ENCODE measurements around the gene SCD5.

The SCD5 gene

GRCh38 chr4:82630079-82630478 lies 168.5 kb downstream of the SCD5 start:
- DNase-seq (ENCODE audit: low read depth in 2 of 2) = no peak

GRCh38 chr4:82629238-82630000 lies 169.2 kb downstream of the SCD5 start:
- no peak for DNase-seq (ENCODE audit: low read depth in 2 of 2)

GRCh38 chr4:82626251-82626868 lies 172.2 kb downstream of the SCD5 start:
- no peak for DNase-seq (ENCODE audit: low read depth in 2 of 2)

GRCh38 chr4:82624819-82625218 lies 173.8 kb downstream of the SCD5 start:
- DNase-seq (ENCODE audit: low read depth in 2 of 2) = no peak

- no peak for DNase-seq (ENCODE audit: low read depth in 2 of 2)
Measured at GRCh38 chr4:82623121-82623683, 175.4 kb downstream of the SCD5 start.

- no peak for DNase-seq (ENCODE audit: low read depth in 2 of 2)
Measured at GRCh38 chr4:82621251-82621650, 177.3 kb downstream of the SCD5 start.

GRCh38 chr4:82620126-82620735 lies 178.4 kb downstream of the SCD5 start:
- no peak for DNase-seq (ENCODE audit: low read depth in 2 of 2)

- no peak for DNase-seq (ENCODE audit: low read depth in 2 of 2)
Measured at GRCh38 chr4:82618103-82618720, 180.4 kb downstream of the SCD5 start.

- DNase-seq (ENCODE audit: low read depth in 2 of 2) = no peak
Measured at GRCh38 chr4:82614838-82615449, 183.7 kb downstream of the SCD5 start.

GRCh38 chr4:82613121-82613520 lies 185.5 kb downstream of the SCD5 start:
- no peak for DNase-seq (ENCODE audit: low read depth in 2 of 2)

GRCh38 chr4:82611982-82612381 lies 186.6 kb downstream of the SCD5 start:
- no peak for DNase-seq (ENCODE audit: low read depth in 2 of 2)

GRCh38 chr4:82611527-82611926 lies 187.1 kb downstream of the SCD5 start:
- DNase-seq (ENCODE audit: low read depth in 2 of 2) = no peak

GRCh38 chr4:82610041-82610440 lies 188.6 kb downstream of the SCD5 start:
- DNase-seq (ENCODE audit: low read depth in 2 of 2) = no peak

- DNase-seq (ENCODE audit: low read depth in 2 of 2) = no peak
Measured at GRCh38 chr4:82606622-82607021, 192.0 kb downstream of the SCD5 start.

- DNase-seq (ENCODE audit: low read depth in 2 of 2) = no peak
Measured at GRCh38 chr4:82604522-82604921, 194.1 kb downstream of the SCD5 start.

GRCh38 chr4:82601242-82602015 lies 197.2 kb downstream of the SCD5 start:
- no peak for DNase-seq (ENCODE audit: low read depth in 2 of 2)

GRCh38 chr4:82599336-82599735 lies 199.3 kb downstream of the SCD5 start:
- DNase-seq (ENCODE audit: low read depth in 2 of 2) = no peak

- no peak for DNase-seq (ENCODE audit: low read depth in 2 of 2)
Measured at GRCh38 chr4:82594456-82594855, 204.1 kb downstream of the SCD5 start.

- no peak for DNase-seq (ENCODE audit: low read depth in 2 of 2)
Measured at GRCh38 chr4:82593411-82593810, 205.2 kb downstream of the SCD5 start.

GRCh38 chr4:82592639-82593038 lies 206.0 kb downstream of the SCD5 start:
- no peak for DNase-seq (ENCODE audit: low read depth in 2 of 2)

GRCh38 chr4:82591592-82591991 lies 207.0 kb downstream of the SCD5 start:
- DNase-seq (ENCODE audit: low read depth in 2 of 2) = no peak

All from activated CD4-positive, alpha-beta T cell treated with anti-CD3 and anti-CD28 coated beads for 24 hours (primary cell).